Duodenal mucosa (tissue), 2 donors: Measurements from ENCODE around the gene MLLT1.

Source experiments
- H3K27ac ChIP-seq: one replicate; pipeline ENCODE4 v1.7.0; 2013; ENCODE audit warnings: low read depth, low read length
- H3K27me3 ChIP-seq, 2 donors: one replicate each; pipeline ENCODE4 v1.7.0; 2013; ENCODE audit warnings: low read length in 2 of 2, control low read depth in 1 of 2; ENCODE audit not compliant: insufficient read depth in 2 of 2, control insufficient read depth in 1 of 2
- H3K36me3 ChIP-seq, 2 donors: one replicate each; pipeline ENCODE4 v1.7.0; 2013; ENCODE audit warnings: low read length in 2 of 2, control low read depth in 1 of 2; ENCODE audit not compliant: insufficient read depth in 2 of 2, control insufficient read depth in 1 of 2
- H3K4me1 ChIP-seq, 2 donors: one replicate each; pipeline ENCODE4 v1.7.0; 2013; ENCODE audit warnings: low read length in 2 of 2, control low read depth in 1 of 2; ENCODE audit not compliant: insufficient read depth in 2 of 2, control insufficient read depth in 1 of 2
- H3K4me3 ChIP-seq, 2 donors: one replicate each; pipeline ENCODE4 v1.7.0; 2013; ENCODE audit warnings: low read length in 2 of 2, low read depth in 1 of 2
- H3K9ac ChIP-seq, 2 donors: one replicate each; pipeline ENCODE4 v1.7.0; 2013; ENCODE audit warnings: low read length in 2 of 2, low read depth in 1 of 2
- H3K9me3 ChIP-seq, 2 donors: one replicate each; pipeline ENCODE4 v1.7.0; 2013; ENCODE audit warnings: low read length in 2 of 2, control low read depth in 1 of 2; ENCODE audit not compliant: control insufficient read depth in 1 of 2

The MLLT1 gene

DNA sequence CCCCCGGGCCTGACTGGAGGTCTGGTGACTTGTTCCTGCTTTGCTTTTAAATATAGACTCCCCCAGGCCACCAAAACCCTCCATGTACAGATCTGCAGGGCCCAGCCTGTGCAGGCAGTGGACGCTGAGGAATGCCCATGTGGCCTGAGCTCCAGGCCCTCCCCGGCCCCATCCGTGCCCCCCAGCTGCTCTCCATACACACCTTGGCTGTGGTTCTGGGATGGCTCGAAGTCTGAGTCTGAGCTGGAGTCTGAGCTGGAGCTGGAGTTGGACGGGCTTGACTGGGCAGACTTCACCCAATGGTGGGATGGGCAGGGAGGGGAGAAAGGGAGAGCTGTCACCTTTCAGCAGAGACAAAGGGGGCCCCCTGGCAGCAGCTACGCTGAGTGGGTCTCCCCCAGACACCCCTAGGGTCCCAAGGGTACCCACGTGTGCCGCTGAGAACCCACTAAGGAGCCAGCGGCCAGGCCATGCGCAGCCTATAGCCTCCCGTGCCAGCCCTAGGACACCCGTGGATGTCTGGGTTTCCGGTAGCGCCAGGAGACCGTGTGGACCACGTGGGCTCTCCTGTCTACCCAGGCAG lies 61.9 kb downstream of the MLLT1 start:
- no peak overlapping the region for H3K9ac ChIP-seq
- no peak overlapping the region for H3K4me3 ChIP-seq
- peaks cover 6 to 21% of the 10 kb centered on the region in 2 donors for H3K4me1 ChIP-seq
- H3K27me3 ChIP-seq: no peaks in the 10 kb centered on the region
- H3K36me3 ChIP-seq: peaks cover 0 to 32% of the 10 kb centered on the region in 2 donors
- H3K9me3 ChIP-seq: no peaks in the 10 kb centered on the region
- no peak overlapping the region for H3K27ac ChIP-seq

DNA sequence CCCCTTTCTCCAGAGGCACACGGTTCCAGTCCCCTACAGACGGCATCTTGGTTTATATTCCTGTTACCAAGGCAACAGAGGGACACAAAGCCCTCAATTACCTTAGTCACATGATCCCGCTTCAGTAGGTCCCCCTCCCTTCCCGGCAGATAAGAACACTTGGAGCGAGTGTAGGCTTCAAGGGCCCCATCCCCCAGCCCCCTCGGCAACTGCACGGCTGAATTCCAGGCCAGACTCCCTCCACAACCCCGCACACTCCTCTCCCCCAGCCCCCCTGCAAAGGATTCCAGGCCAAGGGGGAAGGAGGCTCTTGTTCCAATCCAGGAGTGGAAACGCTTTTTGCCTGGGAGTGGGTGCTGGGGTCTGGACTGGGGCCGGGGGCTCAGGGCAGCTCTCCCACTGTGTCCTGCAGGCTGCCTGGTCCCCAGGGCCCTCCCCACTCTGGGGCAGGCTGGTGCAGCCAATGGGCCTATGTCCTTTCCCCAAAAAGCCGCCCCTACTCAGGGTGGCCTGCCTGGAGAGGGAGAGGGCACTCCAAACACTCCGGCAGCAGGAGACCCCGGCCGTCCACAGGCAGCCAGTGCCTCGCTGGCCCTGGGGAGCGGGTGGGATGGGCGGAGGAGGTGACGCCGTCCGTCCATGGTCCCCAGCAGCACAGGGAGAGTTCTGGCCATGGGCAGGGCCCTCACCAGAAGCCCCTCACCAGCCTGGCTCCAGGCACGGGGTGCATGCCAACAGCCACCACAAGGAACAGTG lies 62.6 kb downstream of the MLLT1 start:
- Histone ChIP-seq H3K9me3 (no peaks in the 10 kb centered on the region), H3K4me1 (peaks cover 6 to 21% of the 10 kb centered on the region in 2 donors), H3K4me3 (no peak overlapping the region), H3K36me3 (peaks cover 0 to 29% of the 10 kb centered on the region in 2 donors), H3K27ac (no peak overlapping the region), H3K9ac (no peak overlapping the region), H3K27me3 (no peaks in the 10 kb centered on the region)

DNA sequence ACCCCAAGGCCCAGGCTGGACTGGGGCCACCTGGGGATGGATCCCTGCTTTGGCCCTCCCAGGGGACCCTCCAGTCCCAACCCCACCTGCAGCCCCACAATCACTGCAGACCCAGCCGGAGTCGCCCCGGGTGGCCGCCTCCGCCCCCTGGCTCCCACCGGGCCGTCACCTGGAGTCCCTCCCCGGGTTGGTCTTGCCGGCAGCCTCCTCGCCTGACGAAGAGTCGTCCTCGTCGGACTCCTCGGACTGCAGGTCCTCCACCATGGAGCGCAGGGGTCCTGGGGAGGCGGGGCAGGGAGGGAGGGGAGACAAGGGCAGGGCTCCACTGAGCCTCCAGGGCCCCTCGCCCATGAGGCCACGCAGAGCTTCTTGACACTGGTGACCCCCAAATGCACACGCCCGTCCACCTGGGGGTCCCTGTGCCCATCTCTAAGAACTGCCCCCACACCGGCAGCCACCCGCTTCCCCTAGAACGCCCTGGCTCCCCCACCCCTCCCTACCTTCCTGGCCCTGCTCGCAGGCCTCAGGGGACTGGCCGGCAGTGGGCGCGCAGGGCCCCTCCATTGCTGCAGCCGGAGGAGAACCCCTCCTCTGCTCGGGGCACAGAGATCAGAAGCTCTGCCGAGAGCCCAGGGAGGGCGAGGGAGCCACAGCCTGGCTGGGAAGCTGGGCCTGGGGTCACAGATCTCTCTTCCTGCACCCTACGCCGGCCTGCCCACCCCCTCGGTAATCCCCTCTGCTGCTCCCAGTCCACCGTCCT lies 63.4 kb downstream of the MLLT1 start:
- Histone ChIP-seq H3K4me3 (no peak overlapping the region), H3K36me3 (peaks cover 0 to 22% of the 10 kb centered on the region in 2 donors), H3K27ac (no peak overlapping the region), H3K9ac (no peak overlapping the region), H3K9me3 (no peaks in the 10 kb centered on the region), H3K4me1 (peaks cover 6 to 21% of the 10 kb centered on the region in 2 donors), H3K27me3 (no peaks in the 10 kb centered on the region)

DNA sequence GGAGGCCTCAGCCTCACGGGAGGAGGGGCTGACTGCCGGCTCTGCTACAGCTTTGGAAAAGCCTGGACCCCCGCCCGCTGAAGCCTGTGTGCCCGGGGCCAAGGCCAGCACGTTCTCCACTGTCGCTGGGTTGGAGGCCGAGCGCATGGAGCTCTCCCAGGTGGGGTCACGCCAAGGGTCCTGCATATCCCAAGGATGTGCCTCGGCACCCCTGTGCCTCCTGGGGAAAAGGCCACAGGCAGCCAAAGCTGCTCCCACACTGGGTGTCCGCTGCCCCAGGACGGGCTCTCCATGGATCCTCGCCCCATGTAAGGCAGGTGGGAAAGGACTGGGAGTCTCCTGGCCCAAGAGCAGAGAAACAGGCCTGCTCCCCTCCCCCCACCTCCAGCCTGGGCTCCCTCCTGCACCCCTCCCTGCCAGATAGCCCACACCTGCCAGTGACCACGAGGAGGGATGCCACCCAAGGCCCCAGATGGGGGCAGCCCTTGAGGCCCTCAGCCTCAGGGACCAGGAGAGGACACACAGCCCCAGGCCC lies 64.0 kb downstream of the MLLT1 start:
- peaks cover 6 to 20% of the 10 kb centered on the region in 2 donors for H3K4me1 ChIP-seq
- H3K36me3 ChIP-seq: peaks cover 0 to 19% of the 10 kb centered on the region in 2 donors
- no peak overlapping the region for H3K27ac ChIP-seq
- no peak overlapping the region for H3K9ac ChIP-seq
- H3K27me3 ChIP-seq: no peaks in the 10 kb centered on the region
- no peaks in the 10 kb centered on the region for H3K9me3 ChIP-seq
- H3K4me3 ChIP-seq: no peak overlapping the region

DNA sequence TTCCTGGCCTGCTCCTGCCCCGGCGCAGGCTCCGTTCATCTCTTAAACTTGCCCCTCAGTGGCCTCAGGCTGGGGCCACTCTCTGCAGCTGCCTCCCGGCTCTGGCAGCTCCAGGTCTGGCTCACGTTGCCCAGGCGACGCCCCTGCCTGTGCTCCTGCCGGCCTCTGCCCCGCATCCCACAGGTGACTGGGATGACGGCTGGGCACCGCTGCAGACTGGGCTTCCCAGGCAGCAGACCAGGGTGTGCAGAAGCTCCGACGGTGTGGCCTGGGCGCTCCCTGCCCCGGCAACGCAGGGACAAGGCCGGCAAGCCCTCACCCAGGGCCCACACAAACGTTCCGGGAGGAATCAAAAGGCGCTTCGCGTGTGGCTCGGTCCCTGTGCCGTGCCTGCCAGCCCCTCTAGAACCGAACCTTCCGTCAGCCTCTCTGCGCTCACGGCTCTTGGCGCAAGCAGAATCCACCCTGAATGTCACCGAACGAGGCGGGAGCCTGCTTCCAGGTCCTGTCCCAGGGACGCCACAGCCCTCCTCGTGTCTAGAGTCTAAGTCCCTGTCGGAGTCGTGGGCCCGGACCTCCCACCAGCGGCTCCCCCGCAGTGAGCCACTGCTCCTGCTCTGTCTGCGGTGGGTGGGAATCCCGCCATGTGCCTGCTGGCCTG lies 64.8 kb downstream of the MLLT1 start:
- Histone ChIP-seq H3K9me3 (no peaks in the 10 kb centered on the region), H3K27me3 (no peaks in the 10 kb centered on the region), H3K27ac (no peak overlapping the region), H3K4me3 (no peak overlapping the region), H3K9ac (no peak overlapping the region), H3K4me1 (peaks cover 6 to 13% of the 10 kb centered on the region in 2 donors), H3K36me3 (peaks cover 0 to 17% of the 10 kb centered on the region in 2 donors)

DNA sequence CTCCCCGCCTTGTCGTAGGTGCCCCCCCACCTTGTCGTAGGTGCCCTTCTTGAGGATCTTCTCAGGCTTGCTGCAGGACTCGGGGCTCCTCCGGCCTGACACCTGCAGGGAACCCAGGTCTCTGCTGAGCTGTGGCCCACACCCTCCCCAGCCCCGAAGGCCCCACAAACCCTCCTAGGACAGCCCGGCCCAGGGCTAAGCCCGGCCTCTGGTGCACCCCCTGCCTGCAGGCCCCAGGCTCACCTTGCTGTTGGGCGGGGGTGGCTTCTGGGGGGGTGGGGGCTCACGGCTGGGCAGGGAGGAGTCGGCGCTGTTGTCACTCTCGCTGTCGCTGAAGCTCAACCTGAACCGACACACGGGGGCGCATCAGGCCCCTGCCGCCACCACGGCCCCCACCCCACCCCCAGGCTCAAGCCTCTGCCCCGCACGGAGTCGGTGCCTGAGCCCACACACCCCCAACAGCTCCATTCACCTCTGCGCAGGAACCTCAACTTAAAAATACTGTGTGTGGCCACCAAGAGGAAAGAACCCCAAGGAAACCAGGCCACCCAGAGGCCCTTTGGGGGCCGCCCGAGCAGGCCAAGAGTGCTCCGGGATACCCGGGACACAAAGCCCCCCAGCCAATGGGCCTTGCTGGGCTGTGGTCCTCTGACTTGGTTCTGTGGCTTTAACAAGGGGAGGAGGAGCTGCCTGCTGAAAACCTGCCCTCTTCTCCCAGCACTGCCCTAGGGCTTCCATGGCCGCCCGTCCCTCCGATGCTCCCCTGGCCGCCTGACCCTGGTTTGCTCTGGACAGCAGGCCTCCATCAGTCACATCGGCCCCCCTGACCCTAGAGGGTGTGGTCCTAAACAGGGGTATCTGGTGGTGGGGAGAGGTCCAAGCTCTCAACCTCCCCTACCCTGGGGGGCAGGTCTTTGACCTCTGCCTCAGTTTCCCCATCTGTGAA lies 65.8 kb downstream of the MLLT1 start:
- Histone ChIP-seq H3K9ac (no peak overlapping the region), H3K4me1 (peaks cover 3 to 12% of the 10 kb centered on the region in 2 donors), H3K4me3 (no peak overlapping the region), H3K27me3 (no peaks in the 10 kb centered on the region), H3K9me3 (no peaks in the 10 kb centered on the region), H3K27ac (no peak overlapping the region), H3K36me3 (peaks cover 0 to 9% of the 10 kb centered on the region in 2 donors)

DNA sequence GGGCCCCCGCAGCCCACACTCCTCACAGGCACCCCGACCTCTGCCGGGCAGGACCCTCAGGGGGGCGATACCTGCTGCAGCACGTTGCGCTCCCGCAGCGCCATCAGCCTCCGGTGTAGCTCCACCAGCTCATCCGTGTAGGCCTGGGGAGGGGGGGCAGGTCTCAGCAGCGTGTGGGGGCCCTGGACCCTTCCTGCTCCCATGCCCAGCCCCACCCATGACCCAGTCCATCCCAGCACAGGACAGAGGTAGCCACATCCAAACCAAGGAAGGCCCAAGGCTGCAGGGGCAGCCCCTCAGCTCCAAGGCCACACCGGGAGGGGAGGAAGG lies 66.5 kb downstream of the MLLT1 start:
- Histone ChIP-seq H3K9ac (no peak overlapping the region), H3K4me1 (peaks cover 0 to 6% of the 10 kb centered on the region in 2 donors), H3K9me3 (no peaks in the 10 kb centered on the region), H3K27me3 (no peaks in the 10 kb centered on the region), H3K27ac (no peak overlapping the region), H3K4me3 (no peak overlapping the region), H3K36me3 (peaks cover 0 to 9% of the 10 kb centered on the region in 2 donors)

DNA sequence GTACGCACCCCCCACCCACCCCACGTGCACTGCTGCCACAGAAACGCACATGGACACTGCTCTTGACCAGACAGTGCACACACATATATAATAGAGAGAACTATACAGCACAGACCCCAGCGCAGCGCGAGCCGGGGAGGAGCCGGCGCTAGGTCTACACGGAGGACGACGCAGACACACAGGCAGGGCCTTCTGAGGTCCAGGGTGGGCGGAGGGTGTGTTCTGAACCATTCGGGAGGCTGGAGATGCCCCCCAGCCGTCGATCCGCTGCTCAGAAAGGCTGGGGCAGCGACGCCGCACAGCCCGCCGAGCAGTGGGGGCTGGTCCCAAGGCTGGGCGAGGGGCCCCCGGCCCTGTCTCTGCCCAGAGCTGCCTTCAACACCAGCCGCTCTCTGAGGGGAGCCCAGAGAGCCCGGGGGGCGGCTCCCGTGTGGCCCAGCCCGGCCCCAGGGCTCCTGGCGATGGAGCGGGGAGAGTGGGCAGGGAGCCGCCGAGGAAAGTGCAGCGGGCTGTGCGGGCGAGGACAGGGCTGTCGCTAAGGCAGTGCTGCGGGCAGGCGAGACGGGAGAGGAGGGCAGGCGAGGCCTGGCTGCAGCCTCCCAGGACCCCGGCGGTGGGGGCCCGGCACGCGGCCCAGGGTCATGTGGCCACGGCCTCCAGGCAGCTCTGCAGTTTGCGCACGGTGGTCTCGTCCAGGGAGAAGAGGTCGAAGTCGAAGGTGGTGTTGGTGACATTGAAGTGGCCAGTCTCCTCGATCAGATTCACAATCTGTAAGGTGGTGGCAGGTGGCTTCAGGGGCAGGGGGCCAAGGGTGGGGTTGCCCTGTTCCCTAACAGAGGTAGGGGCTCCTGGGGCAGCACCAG lies 67.1 kb downstream of the MLLT1 start:
- Histone ChIP-seq H3K4me3 (no peak overlapping the region), H3K9ac (no peak overlapping the region), H3K36me3 (peaks cover 0 to 9% of the 10 kb centered on the region in 2 donors), H3K27ac (no peak overlapping the region), H3K9me3 (no peaks in the 10 kb centered on the region), H3K4me1 (no peaks in the 10 kb centered on the region), H3K27me3 (no peaks in the 10 kb centered on the region)
